Measurements from ENCODE around the gene FAM90A1. TPM values are rescaled to one million over a fixed set of nuclear protein-coding genes. Genes with fewer than 3 reads are reported as not detected.
"Not testable (repeated sequence)": the region's sequence is repeated elsewhere in the genome, so short reads cannot be mapped to it uniquely, and the experiment has no call there.

The FAM90A1 gene
- total RNA-seq, 1 donor = not detected

DNA sequence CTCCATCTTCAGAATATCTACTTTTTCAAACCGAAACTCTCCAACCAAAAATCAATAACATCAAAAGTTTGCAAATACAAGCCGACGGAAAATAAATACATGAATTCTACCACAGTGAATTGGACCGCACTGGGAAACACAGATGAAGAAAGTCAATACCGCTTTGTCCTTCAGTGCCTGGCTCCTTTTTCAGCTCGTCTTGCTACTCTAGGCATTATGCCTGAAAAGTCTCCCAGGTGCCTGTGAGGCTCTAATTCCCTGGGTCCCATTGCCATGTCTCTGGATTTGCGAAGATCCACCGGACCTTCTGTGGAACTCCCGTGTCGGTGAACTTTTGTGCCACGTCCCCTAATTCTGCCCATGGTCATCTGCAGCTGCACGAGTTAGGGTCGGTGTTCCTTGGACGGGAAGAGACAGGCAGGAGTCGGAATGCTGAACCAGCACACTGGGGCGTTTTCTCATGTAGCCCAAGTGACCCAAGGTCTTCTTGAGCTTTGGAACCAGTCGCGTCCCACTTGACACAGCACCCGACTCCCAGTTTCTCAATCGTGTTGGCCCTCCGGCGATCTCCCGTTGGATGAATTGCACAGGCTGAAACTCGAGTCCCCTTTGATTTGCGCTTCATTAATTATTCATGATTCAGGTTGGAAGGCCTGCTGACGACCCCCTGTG is 8.6 kb downstream of the FAM90A1 start:
- not testable (repeated sequence) for H3K4me3 ChIP-seq (ENCODE audit: low read depth, low read length); DNase-seq (ENCODE audit: low read depth)

DNA sequence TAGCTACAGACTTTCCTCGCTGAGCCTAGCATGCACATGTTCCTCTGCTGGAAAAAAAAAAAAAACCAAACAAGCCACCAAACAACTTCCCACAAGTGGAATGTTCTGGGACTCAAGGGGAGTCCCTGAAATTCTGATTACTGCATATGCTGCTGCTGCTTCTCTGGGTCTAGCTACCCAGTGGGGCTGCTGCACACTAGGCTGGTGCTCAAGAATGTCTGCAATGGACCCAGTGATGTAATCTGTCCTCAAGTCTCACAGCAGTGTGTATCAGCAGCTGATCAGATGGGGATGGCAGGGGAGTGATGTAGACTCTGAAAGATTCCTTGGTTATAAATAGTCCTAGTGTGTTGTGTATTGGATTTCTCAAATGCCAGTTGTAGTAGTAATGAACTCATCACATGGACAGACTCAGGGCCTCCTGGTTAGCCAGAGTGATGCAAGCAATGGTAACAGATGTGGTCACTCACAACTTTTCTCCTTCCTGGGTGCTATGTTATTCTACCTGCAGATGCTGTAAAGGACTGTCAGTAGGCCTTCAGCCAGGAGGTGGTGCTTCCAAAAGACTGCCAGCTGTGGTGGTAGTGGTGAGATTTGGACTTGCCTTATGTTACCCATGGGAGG is 29.6 kb downstream of the FAM90A1 start:
- peak; percentile 78 for DNase-seq (ENCODE audit: low read depth)
- not testable (repeated sequence) for H3K4me3 ChIP-seq (ENCODE audit: low read depth, low read length)

DNA sequence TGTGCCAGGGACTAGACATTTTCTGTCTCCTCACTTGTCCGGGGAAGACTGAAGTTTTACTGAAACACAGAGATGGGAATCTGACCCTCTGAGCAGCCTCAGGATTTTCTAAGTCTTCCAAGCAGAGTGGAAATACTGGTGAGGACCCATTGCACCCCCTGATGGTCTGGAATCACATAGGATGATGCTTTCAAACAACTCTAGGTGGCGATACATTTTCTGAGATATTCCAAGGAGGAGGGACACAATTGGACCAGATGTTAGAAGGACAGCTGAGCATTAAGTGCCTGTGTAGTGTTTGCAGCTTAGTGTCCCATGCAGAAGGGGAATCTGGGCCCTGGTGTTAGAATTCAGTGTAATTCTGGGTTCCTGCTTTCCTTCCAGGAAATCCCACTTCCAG is 39.3 kb downstream of the FAM90A1 start:
- not testable (repeated sequence) for DNase-seq (ENCODE audit: low read depth); H3K4me3 ChIP-seq (ENCODE audit: low read depth, low read length)

DNA sequence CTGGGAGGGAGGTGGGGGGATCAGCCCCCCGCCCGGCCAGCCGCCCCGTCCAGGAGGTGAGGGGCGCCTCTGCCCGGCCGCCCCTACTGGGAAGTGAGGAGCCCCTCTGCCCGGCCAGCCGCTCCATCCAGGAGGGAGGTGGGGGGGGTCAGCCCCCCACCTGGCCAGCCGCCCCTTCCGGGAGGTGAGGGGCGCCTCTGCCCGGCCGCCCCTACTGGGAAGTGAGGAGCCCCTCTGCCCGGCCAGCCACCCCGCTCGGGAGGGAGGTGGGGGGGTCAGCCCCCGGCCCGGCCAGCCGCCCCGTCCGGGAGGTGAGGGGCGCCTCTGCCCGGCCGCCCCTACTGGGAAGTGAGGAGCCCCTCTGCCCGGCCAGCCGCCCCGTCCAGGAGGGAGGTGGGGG is 43.2 kb downstream of the FAM90A1 start:
- not testable (repeated sequence) for DNase-seq (ENCODE audit: low read depth); H3K4me3 ChIP-seq (ENCODE audit: low read depth, low read length)

DNA sequence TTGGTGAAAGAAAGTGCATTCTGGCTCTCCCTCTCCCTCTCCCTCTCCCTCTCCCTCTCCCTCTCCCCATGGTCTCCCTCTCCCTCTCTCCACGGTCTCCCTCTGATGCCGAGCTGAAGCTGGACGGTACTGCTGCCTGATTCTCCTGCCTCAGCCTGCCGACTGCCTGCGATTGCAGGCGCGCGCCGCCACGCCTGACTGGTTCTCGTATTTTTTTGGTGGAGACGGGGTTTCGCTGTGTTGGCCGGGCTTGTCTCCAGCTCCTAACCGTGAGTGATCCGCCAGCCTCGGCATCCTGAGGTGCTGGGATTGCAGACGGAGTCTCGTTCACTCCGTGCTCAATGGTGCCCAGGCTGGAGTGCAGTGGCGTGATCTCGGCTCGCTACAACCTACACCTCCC is 44.1 kb downstream of the FAM90A1 start:
- not testable (repeated sequence) for DNase-seq (ENCODE audit: low read depth)

GRCh38 chr12:8182923-8183322 is 44.5 kb downstream of the FAM90A1 start:
- DNase-seq (ENCODE audit: low read depth); H3K4me3 ChIP-seq (ENCODE audit: low read depth, low read length): not testable (repeated sequence)

More for the DNA sequence above, 44.1 kb downstream of the FAM90A1 start:
- H3K4me3 ChIP-seq (ENCODE audit: low read depth, low read length) = not testable (repeated sequence)

DNA sequence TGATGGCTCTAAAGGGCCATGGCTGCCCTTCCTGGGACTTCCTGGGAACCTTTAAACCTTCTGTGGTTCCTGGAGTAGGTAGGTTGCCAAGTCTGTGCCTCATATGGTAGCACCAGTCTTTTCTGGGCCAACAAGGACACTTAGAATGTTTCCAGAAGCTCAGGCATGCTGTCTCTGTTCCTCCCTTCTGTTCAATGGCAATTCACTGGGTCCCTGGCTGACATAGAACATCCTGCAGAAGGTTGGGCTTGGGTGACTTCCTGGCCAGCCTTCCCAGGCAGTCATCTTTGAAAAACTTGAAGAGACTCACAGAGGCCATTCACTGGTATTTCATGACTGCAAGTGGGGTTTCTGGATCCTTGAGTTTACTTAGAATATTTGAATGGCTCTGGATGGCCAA is 46.1 kb downstream of the FAM90A1 start:
- peak overlapping the region; percentile 13 for H3K4me3 ChIP-seq (ENCODE audit: low read depth, low read length)
- not testable (repeated sequence) for DNase-seq (ENCODE audit: low read depth)

GRCh38 chr12:8179989-8180585 is 47.3 kb downstream of the FAM90A1 start:
- TF ChIP-seq, protein P1, sequence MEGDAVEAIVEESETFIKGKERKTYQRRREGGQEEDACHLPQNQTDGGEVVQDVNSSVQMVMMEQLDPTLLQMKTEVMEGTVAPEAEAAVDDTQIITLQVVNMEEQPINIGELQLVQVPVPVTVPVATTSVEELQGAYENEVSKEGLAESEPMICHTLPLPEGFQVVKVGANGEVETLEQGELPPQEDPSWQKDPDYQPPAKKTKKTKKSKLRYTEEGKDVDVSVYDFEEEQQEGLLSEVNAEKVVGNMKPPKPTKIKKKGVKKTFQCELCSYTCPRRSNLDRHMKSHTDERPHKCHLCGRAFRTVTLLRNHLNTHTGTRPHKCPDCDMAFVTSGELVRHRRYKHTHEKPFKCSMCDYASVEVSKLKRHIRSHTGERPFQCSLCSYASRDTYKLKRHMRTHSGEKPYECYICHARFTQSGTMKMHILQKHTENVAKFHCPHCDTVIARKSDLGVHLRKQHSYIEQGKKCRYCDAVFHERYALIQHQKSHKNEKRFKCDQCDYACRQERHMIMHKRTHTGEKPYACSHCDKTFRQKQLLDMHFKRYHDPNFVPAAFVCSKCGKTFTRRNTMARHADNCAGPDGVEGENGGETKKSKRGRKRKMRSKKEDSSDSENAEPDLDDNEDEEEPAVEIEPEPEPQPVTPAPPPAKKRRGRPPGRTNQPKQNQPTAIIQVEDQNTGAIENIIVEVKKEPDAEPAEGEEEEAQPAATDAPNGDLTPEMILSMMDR (IDR thresholded peaks at IDR 0.05; ENCODE audit: insufficient read depth, low read length) = peak; percentile 59
- peak; percentile 68 for DNase-seq (ENCODE audit: low read depth)
- H3K4me3 ChIP-seq (ENCODE audit: low read depth, low read length) = peak overlapping the region; percentile 61

DNA sequence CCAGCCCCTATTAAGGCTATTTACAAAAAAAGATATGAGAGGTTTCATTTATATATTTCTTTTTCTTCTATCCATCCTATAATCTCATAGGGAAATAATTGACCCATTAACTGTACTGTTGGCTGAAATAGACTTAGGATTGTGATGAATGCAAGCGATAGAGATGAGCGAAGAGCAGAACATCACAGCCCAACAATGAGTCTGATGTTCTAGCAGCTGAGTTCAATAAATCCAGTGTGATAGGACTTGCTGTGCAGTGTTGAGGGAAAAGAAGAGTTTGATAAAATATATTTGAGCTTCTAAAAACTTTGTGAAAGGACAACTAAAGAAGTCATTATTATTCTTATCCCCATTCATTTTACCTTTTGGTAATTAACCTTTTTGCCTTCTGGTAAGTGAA is 54.5 kb downstream of the FAM90A1 start:
- H3K4me3 ChIP-seq (ENCODE audit: low read depth, low read length); DNase-seq (ENCODE audit: low read depth): not testable (repeated sequence)

Other genes starting within 250 kb of the FAM90A1 start
- 7.8 and 13.8 TPM in 2 replicates for gene FOXJ2, start 194.9 kb downstream of the FAM90A1 start, total RNA-seq (ENCODE audit: low replicate concordance)
- gene C3AR1, start 161.3 kb downstream of the FAM90A1 start, total RNA-seq (ENCODE audit: low replicate concordance) = 0.18 TPM in 1 of 2 replicates, not detected in the other
- gene NECAP1, start 145.3 kb downstream of the FAM90A1 start, total RNA-seq (ENCODE audit: low replicate concordance) = 18.8 and 63.4 TPM in 2 replicates
- gene CLEC4A, start 104.0 kb downstream of the FAM90A1 start, total RNA-seq (ENCODE audit: low replicate concordance) = 0.45 TPM in 1 of 2 replicates, not detected in the other
- gene ZNF705A, start 70.6 kb downstream of the FAM90A1 start, total RNA-seq (ENCODE audit: low replicate concordance) = not detected in 2 replicates
- not detected in 2 replicates for gene CLEC6A, start 228.3 kb upstream of the FAM90A1 start, total RNA-seq (ENCODE audit: low replicate concordance)